K562 (cell line): Measurements from ENCODE around the gene PPARD. TPM values are rescaled to one million over a fixed set of nuclear protein-coding genes. Genes with fewer than 3 reads are reported as not detected.

ENCODE experiments used
- ATAC-seq: fragments of 200-7000 bp; cut with Tn5 transposase; 3 replicates; pipeline ENCODE4 v1.9.1; 2020; ENCODE audit warnings: moderate library complexity
- BruUV-seq: library from RNA; stranded (reverse); fragments of 400-500 nt; replicated peaks from 2 replicates; lab custom pipeline; 2021; lab: Mats Ljungman, UMichigan
- CTCF ChIA-PET: fragments of 300-600 bp; formaldehyde crosslinking; extraction: SDS; loops from one replicate; lab custom pipeline; 2021; ENCODE audit warnings: low intra/inter-chr PET ratio; lab: Yijun Ruan, JAX
- POLR2A ChIA-PET: fragments of 300-600, 350-650 bp; sonication (Branson Sonifier 250); formaldehyde crosslinking; extraction: SDS; loops from one replicate; lab custom pipeline; 2021; ENCODE audit warnings: antibody characterized with exemption, inconsistent platforms; lab: Yijun Ruan, JAX
- DNase-seq, 4 experiments: peaks; one replicate each; pipeline versions ENCODE4 v3.0.0 to v3.0.0-alpha.2; 2011 to 2018; ENCODE audit warnings: low spot score in 3 of 4, mixed read lengths in 3 of 4; ENCODE audit errors: extremely low read depth in 1 of 4
- FAIRE-seq: peaks from 2 replicates; lab custom pipeline; 2011; peaks lifted over from hg19 to GRCh38; lab: Jason Lieb, UNC
- H2AFZ ChIP-seq: 2 replicates; pipeline ENCODE4 v1.6.0; 2011; ENCODE audit warnings: low read depth, low read length, control low read depth, inconsistent platforms
- H3K27ac ChIP-seq: fragments of 200-600 bp; 3 replicates; pipeline ENCODE4 v1.8.0; 2011; ENCODE audit warnings: low read depth, mild to moderate bottlenecking, control low read depth, inconsistent platforms, low read length, moderate library complexity, mixed read lengths; ENCODE audit errors: extremely low read depth
- H3K27me3 ChIP-seq, 2 experiments: fragments of 300-600 bp in 1 of 2; 2 replicates in 1 of 2; 3 replicates in 1 of 2; pipeline versions ENCODE4 v1.6.0 to v1.8.0; 2011; ENCODE audit warnings: inconsistent platforms in 2 of 2, low read length in 2 of 2, mild to moderate bottlenecking in 1 of 2, mixed read lengths in 1 of 2, moderate library complexity in 1 of 2; ENCODE audit not compliant: control insufficient read depth in 2 of 2, insufficient read depth in 2 of 2
- H3K36me3 ChIP-seq: fragments of 300-600 bp; 3 replicates; pipeline ENCODE4 v1.8.0; 2011; ENCODE audit warnings: mild to moderate bottlenecking, low read length, inconsistent platforms; ENCODE audit not compliant: control insufficient read depth, insufficient read depth
- H3K4me1 ChIP-seq, 2 experiments: fragments of 200-600 bp in 1 of 2; replicated peaks in 1 of 2; 2 replicates in 1 of 2; 3 replicates in 1 of 2; pipeline versions ENCODE4 v1.5.1 to v1.8.0; 2011; ENCODE audit warnings: inconsistent platforms in 2 of 2, low read length in 2 of 2, mild to moderate bottlenecking in 1 of 2, mixed read lengths in 1 of 2, moderate library complexity in 1 of 2; ENCODE audit not compliant: control insufficient read depth in 2 of 2, insufficient read depth in 2 of 2
- H3K4me2 ChIP-seq: 2 replicates; pipeline ENCODE4 v1.6.1; 2011; ENCODE audit warnings: low read length, control low read depth, inconsistent platforms, mixed read lengths; ENCODE audit not compliant: insufficient read depth
- H3K4me3 ChIP-seq: fragments of 200-600 bp; sonication (generic), shearing (Covaris generic); 2 replicates; pipeline ENCODE4 v1.5.1; 2016; ENCODE audit warnings: control low read depth, inconsistent platforms
- H3K79me2 ChIP-seq: fragments of 200-600 bp; 3 replicates; pipeline ENCODE4 v1.8.0; 2011; ENCODE audit warnings: low read length, inconsistent platforms; ENCODE audit not compliant: control insufficient read depth, insufficient read depth
- H3K9ac ChIP-seq, 2 experiments: 2 replicates each; pipeline versions ENCODE4 v1.6.0 to v1.6.1; 2011; ENCODE audit warnings: low read depth in 2 of 2, low read length in 2 of 2, control low read depth in 1 of 2, inconsistent platforms in 1 of 2, mild to moderate bottlenecking in 1 of 2, mixed read lengths in 1 of 2; ENCODE audit not compliant: insufficient read depth in 1 of 2
- H3K9me1 ChIP-seq: one replicate; pipeline ENCODE4 v1.6.0; 2011; ENCODE audit warnings: inconsistent platforms, mild to moderate bottlenecking, low read length, moderate library complexity; ENCODE audit not compliant: control insufficient read depth, insufficient read depth
- H3K9me3 ChIP-seq: replicated peaks from 2 replicates; pipeline ENCODE4 v1.5.1; 2011; ENCODE audit warnings: low read depth, low read length, inconsistent platforms; ENCODE audit not compliant: control insufficient read depth, insufficient read depth
- H4K20me1 ChIP-seq: replicated peaks from 2 replicates; pipeline ENCODE4 v1.6.1; 2011; ENCODE audit warnings: low read length, inconsistent platforms, mixed read lengths; ENCODE audit not compliant: control insufficient read depth, insufficient read depth
- ARNT ChIP-seq, 2 experiments: fragments of 450-650 bp; IDR thresholded peaks; 2 replicates each; pipeline ENCODE4 v1.6.1; 2016; ENCODE audit warnings: mild to moderate bottlenecking in 1 of 2
- POLR2B ChIP-seq: fragments of 450-650 bp; IDR thresholded peaks from 2 replicates; pipeline ENCODE4 v1.6.1; 2018; ENCODE audit warnings: low read depth; ENCODE audit not compliant: partially characterized antibody
- SREBF1 ChIP-seq: fragments of 150-350 bp; IDR thresholded peaks from 2 replicates; pipeline ENCODE4 v1.6.1; 2014; ENCODE audit warnings: antibody characterized with exemption, low read depth, low read length, borderline replicate concordance
- WHSC1 ChIP-seq: IDR thresholded peaks from one replicate; pipeline ENCODE4 v1.6.1; 2012; ENCODE audit warnings: low read length, control low read depth, inconsistent platforms
- YBX1 ChIP-seq: fragments of 450-650 bp; IDR thresholded peaks from 2 replicates; pipeline ENCODE4 v1.7.1; 2016; ENCODE audit warnings: mild to moderate bottlenecking
- ZBTB2 ChIP-seq: fragments of 450-650 bp; IDR thresholded peaks from 2 replicates; pipeline ENCODE4 v1.6.1; 2016; ENCODE audit warnings: antibody characterized with exemption
- ZNF384 ChIP-seq: IDR thresholded peaks from 2 replicates; pipeline ENCODE4 v1.6.1; 2012; ENCODE audit warnings: low read depth, low read length, improper control_type of control experiment
- ZNF41 ChIP-seq: fragments of 250-450 bp; sonication (Bioruptor Pico); conservative IDR thresholded peaks from 2 replicates; pipeline ENCODE4 v1.4.0; 2020; ENCODE audit warnings: mild to moderate bottlenecking
- WGBS: fragments of 100-300 bp; shearing (Covaris generic); methylation state at CpG from one replicate; pipeline ENCODE4 v1.1.6; 2016; ENCODE audit warnings: low coverage, mixed read lengths; ENCODE audit not compliant: insufficient coverage; ENCODE audit errors: missing lambda C conversion rate; 5-methylcytosine and 5-hydroxymethylcytosine counted together
- in situ Hi-C: fragments of 300-500 bp; cut with MboI; formaldehyde crosslinking; loops from 4 replicates; pipeline ENCODE4 v1.15.0; 2018; ENCODE audit warnings: inconsistent platforms, mixed read lengths
- intact Hi-C: fragments of 100-400 bp; cut with micrococcal nuclease; formaldehyde crosslinking; loops from 2 replicates; pipeline ENCODE4 v1.14.2; 2022
- polyA plus RNA-seq, 8 experiments: library from polyadenylated mRNA; depleted of rRNA in 4 of 8; stranded (reverse) in 5 of 8; unstranded in 3 of 8; fragments of >200 nt; fragmentation: Nextera tagmentation in 2 of 8; fragmentation: Illumina TruSeq in 1 of 8; extraction: Ambion mirVana in 2 of 8; extraction: Trizol in 1 of 8; gene quantifications; 2 replicates each; pipeline versions ENCODE4 v1.2.1 to v1.2.3, GENCODE V29; 2011 to 2014; ENCODE audit warnings: inconsistent platforms in 1 of 8, missing spikeins in 1 of 8
- total RNA-seq, 7 experiments: library from RNA; depleted of rRNA in 6 of 7; stranded (reverse); fragments of >200 nt in 6 of 7; fragmentation: Illumina TruSeq in 2 of 7; extraction: Trizol in 2 of 7; gene quantifications; 2 replicates each; pipeline versions ENCODE4 v1.2.1 to v1.2.3, GENCODE V29; 2011 to 2021; ENCODE audit warnings: low replicate concordance in 1 of 7
- TF ChIP-seq, protein P1 (sequence below): sonication (generic); formaldehyde crosslinking; IDR thresholded peaks from 2 replicates; pipeline ENCODE4 v1.8.0; 2022; ENCODE audit warnings: mild to moderate bottlenecking, missing genetic modification reagents, borderline replicate concordance
- TF ChIP-seq, protein P2 (sequence below): sonication (generic); formaldehyde crosslinking; IDR thresholded peaks from 2 replicates; pipeline ENCODE4 v1.8.0; 2022; ENCODE audit warnings: mild to moderate bottlenecking, missing genetic modification reagents

The PPARD gene
- total and polyA plus RNA-seq, 9 of the 15 experiments (the other 6 are each of a cell fraction or from before 2014, with no cell fraction given) = 0.14 to 13.2 (median 3.8) TPM

GRCh38 chr6:35442693-35443092, 100.3 kb downstream of the PPARD start:
- CTCF ChIA-PET = no interaction called here
- intact Hi-C loops = no loop called here
- 19% methylated on average over 5 of the region's 5 CpGs for WGBS
- no peak overlapping the region for H3K9ac ChIP-seq
- no TSS peak for BruUV-seq
- H3K79me2 ChIP-seq = no peaks in the 10 kb centered on the region
- H3K4me1 ChIP-seq = peaks cover 5 to 10% of the 10 kb centered on the region in 2 experiments; a peak in 3 of 5 replicates
- ATAC-seq = no peak
- H3K4me3 ChIP-seq = no peak overlapping the region
- H3K9me3 ChIP-seq = no peaks in the 10 kb centered on the region
- no peak overlapping the region for H2AFZ ChIP-seq
- no peaks in the 10 kb centered on the region for H4K20me1 ChIP-seq
- in situ Hi-C loops = no loop called here
- H3K27ac ChIP-seq = no peak overlapping the region
- H3K36me3 ChIP-seq = no peaks in the 10 kb centered on the region
- no peak for FAIRE-seq
- H3K27me3 ChIP-seq = peaks cover 14 to 16% of the 10 kb centered on the region in 2 experiments; a peak in 4 of 5 replicates
- POLR2A ChIA-PET = interaction anchor here (0.7 to 1.1 kb wide), 3 partner anchors 26 to 55 kb away, joined by 3 to 4 read pairs (median 3); partner anchors contain the start of genes RPL10A and TEAD3
- no peak overlapping the region for H3K4me2 ChIP-seq
- no peaks in the 10 kb centered on the region for H3K9me1 ChIP-seq
- no peak for TF ChIP-seq ZNF41 (CRISPR knock-in tag)
- no peak for TF ChIP-seq WHSC1
- TF ChIP-seq YBX1 = no peak
- no peak for TF ChIP-seq ARNT (IDR thresholded peaks at IDR 0.05)
- no peak for TF ChIP-seq SREBF1
- TF ChIP-seq ZBTB2 = no peak
- TF ChIP-seq, protein P1, sequence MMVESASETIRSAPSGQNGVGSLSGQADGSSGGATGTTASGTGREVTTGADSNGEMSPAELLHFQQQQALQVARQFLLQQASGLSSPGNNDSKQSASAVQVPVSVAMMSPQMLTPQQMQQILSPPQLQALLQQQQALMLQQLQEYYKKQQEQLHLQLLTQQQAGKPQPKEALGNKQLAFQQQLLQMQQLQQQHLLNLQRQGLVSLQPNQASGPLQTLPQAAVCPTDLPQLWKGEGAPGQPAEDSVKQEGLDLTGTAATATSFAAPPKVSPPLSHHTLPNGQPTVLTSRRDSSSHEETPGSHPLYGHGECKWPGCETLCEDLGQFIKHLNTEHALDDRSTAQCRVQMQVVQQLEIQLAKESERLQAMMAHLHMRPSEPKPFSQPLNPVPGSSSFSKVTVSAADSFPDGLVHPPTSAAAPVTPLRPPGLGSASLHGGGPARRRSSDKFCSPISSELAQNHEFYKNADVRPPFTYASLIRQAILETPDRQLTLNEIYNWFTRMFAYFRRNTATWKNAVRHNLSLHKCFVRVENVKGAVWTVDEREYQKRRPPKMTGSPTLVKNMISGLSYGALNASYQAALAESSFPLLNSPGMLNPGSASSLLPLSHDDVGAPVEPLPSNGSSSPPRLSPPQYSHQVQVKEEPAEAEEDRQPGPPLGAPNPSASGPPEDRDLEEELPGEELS (CRISPR knock-in tag) = no peak
- no peak for TF ChIP-seq ZNF384
- no peak for TF ChIP-seq POLR2B
- TF ChIP-seq, protein P2, sequence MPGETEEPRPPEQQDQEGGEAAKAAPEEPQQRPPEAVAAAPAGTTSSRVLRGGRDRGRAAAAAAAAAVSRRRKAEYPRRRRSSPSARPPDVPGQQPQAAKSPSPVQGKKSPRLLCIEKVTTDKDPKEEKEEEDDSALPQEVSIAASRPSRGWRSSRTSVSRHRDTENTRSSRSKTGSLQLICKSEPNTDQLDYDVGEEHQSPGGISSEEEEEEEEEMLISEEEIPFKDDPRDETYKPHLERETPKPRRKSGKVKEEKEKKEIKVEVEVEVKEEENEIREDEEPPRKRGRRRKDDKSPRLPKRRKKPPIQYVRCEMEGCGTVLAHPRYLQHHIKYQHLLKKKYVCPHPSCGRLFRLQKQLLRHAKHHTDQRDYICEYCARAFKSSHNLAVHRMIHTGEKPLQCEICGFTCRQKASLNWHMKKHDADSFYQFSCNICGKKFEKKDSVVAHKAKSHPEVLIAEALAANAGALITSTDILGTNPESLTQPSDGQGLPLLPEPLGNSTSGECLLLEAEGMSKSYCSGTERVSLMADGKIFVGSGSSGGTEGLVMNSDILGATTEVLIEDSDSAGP (CRISPR knock-in tag) = no peak
- no peak for DNase-seq
